Measurements from ENCODE around the gene YAE1. TPM values are rescaled to one million over a fixed set of nuclear protein-coding genes. Genes with fewer than 3 reads are reported as not detected.

YAE1 gene, protein sequence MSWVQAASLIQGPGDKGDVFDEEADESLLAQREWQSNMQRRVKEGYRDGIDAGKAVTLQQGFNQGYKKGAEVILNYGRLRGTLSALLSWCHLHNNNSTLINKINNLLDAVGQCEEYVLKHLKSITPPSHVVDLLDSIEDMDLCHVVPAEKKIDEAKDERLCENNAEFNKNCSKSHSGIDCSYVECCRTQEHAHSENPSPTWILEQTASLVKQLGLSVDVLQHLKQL
- 16.1 and 26.0 TPM in 2 replicates for total RNA-seq (2014; rRNA removed; shearing (Covaris generic))

GRCh38 chr7:39566023-39566921 lies at the start of gene YAE1:
Gene YAE1 (plus strand): TSS chr7:39566404. CDS start chr7:39566419, 15 bp downstream.
- H3K4me3 ChIP-seq (ENCODE audit: insufficient read depth, low read depth, low read length), result peak within 1 kb of the TSS; percentile 85
- no peaks in the 10 kb centered on the region for H3K27me3 ChIP-seq (ENCODE audit: control insufficient read depth, insufficient read depth, low read length)
- peak; percentile 92 for DNase-seq
- H3K36me3 ChIP-seq (replicated peaks; ENCODE audit: control insufficient read depth, insufficient read depth, low read length), result no peaks in the 10 kb centered on the region; the same call in 1 of the 2 replicates

GRCh38 chr7:39516498-39516897 lies 49.7 kb upstream of the YAE1 start:
- Histone ChIP-seq H3K36me3 (replicated peaks; ENCODE audit: control insufficient read depth, insufficient read depth, low read length) (no peaks in the 10 kb centered on the region), H3K4me3 (ENCODE audit: insufficient read depth, low read depth, low read length) (no peak overlapping the region), H3K27me3 (ENCODE audit: control insufficient read depth, insufficient read depth, low read length) (no peaks in the 10 kb centered on the region)
- DNase-seq, result no peak

DNA sequence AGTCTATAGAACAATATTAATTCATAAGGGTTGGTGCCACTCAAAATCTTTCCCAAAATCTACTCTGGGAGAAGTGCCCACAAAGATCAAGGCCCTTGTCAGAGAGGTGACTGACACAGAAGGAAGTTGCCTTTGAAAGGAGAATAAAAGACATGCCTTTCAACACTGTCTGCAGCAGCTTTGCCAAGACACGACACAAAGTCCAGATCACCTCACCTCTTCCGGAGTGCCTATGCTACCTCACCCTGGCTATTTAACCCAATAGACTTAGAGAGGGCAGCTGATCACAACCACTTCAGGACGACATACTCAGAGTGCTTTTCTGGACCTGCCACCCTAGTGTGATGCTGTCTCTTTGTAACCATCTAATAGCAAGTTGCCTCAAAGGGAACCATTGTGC lies 49.0 kb upstream of the YAE1 start:
- Histone ChIP-seq H3K4me3 (ENCODE audit: insufficient read depth, low read depth, low read length) (no peak overlapping the region), H3K36me3 (replicated peaks; ENCODE audit: control insufficient read depth, insufficient read depth, low read length) (no peaks in the 10 kb centered on the region), H3K27me3 (ENCODE audit: control insufficient read depth, insufficient read depth, low read length) (no peaks in the 10 kb centered on the region)
- DNase-seq, result no peak

- no peaks in the 10 kb centered on the region for H3K27me3 ChIP-seq (ENCODE audit: control insufficient read depth, insufficient read depth, low read length)
- no peaks in the 10 kb centered on the region for H3K36me3 ChIP-seq (replicated peaks; ENCODE audit: control insufficient read depth, insufficient read depth, low read length)
- no peak overlapping the region for H3K4me3 ChIP-seq (ENCODE audit: insufficient read depth, low read depth, low read length)
- DNase-seq, result no peak
Measured at GRCh38 chr7:39525926-39526325, 40.3 kb upstream of the YAE1 start.

- no peak overlapping the region for H3K4me3 ChIP-seq (ENCODE audit: insufficient read depth, low read depth, low read length)
- no peaks in the 10 kb centered on the region for H3K36me3 ChIP-seq (replicated peaks; ENCODE audit: control insufficient read depth, insufficient read depth, low read length)
- no peak for DNase-seq
- H3K27me3 ChIP-seq (ENCODE audit: control insufficient read depth, insufficient read depth, low read length), result no peaks in the 10 kb centered on the region
Measured at GRCh38 chr7:39526666-39527065, 39.5 kb upstream of the YAE1 start.

DNA sequence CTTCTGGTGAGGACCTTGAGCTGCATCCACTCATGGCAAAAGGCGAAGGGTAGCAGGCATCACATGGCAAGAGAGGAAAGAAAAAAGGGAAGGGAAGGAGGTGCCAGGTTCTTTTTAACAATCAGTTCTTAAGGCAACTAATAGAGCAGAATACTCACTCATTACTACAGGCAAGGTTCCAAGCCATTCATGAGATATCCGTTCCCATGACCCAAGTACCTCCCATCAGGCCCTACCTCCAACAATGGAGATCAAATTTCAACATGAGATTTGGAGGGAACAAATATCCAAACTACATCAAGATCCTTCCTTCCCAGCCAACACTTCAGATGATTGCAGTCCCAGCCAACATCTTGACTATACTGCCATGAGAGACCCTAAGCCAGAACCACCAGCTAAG lies 38.9 kb upstream of the YAE1 start:
- no peak for DNase-seq
- Histone ChIP-seq H3K36me3 (replicated peaks; ENCODE audit: control insufficient read depth, insufficient read depth, low read length) (no peaks in the 10 kb centered on the region), H3K4me3 (ENCODE audit: insufficient read depth, low read depth, low read length) (no peak overlapping the region), H3K27me3 (ENCODE audit: control insufficient read depth, insufficient read depth, low read length) (no peaks in the 10 kb centered on the region)

- Histone ChIP-seq H3K36me3 (replicated peaks; ENCODE audit: control insufficient read depth, insufficient read depth, low read length) (no peaks in the 10 kb centered on the region), H3K4me3 (ENCODE audit: insufficient read depth, low read depth, low read length) (no peak overlapping the region), H3K27me3 (ENCODE audit: control insufficient read depth, insufficient read depth, low read length) (no peaks in the 10 kb centered on the region)
- DNase-seq, result no peak
Measured at GRCh38 chr7:39527951-39528350, 38.3 kb upstream of the YAE1 start.

DNA sequence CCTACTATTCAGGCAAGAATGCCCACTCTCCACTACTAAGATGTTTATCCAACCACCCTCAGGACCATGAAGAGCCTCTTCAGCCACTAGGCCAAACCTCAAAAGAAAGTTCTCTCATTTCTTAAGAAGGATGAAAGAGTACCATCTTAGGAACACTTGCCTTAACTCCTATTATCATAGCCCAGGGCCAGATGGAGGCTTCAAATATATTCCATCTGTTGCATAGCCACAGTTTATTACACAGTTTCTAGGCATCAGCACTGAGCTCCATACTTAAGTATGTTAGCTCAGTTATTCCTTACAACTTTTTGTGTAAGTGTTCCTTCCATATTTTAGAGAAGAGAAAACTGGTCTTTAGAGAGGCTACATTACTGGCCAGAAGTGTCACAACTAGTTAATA lies 37.4 kb upstream of the YAE1 start:
- no peak overlapping the region for H3K4me3 ChIP-seq (ENCODE audit: insufficient read depth, low read depth, low read length)
- H3K36me3 ChIP-seq (replicated peaks; ENCODE audit: control insufficient read depth, insufficient read depth, low read length), result no peaks in the 10 kb centered on the region
- no peak for DNase-seq
- no peaks in the 10 kb centered on the region for H3K27me3 ChIP-seq (ENCODE audit: control insufficient read depth, insufficient read depth, low read length)

DNA sequence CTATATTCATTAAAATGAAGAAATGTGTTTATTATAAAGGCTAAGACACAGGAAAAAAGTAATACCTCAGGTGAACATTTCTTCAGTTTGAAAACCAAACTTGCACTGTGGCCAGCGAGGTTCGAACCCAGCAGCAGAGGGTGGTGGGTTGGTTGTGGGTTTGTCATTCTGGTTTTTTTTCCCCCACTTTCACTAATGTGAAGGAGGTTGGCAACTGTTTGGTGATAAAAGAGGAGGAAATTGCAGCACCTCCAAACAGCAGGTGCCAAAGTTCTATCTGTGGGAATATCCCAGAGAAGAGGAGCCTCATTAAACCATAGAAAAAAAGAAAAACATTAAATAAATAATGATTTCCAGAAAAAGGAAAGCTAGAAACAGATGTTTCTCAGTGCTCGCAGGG lies 36.6 kb upstream of the YAE1 start:
- H3K27me3 ChIP-seq (ENCODE audit: control insufficient read depth, insufficient read depth, low read length), result no peaks in the 10 kb centered on the region
- H3K36me3 ChIP-seq (replicated peaks; ENCODE audit: control insufficient read depth, insufficient read depth, low read length), result no peaks in the 10 kb centered on the region
- no peak for DNase-seq
- no peak overlapping the region for H3K4me3 ChIP-seq (ENCODE audit: insufficient read depth, low read depth, low read length)

- no peak for DNase-seq
- no peaks in the 10 kb centered on the region for H3K36me3 ChIP-seq (replicated peaks; ENCODE audit: control insufficient read depth, insufficient read depth, low read length)
- no peaks in the 10 kb centered on the region for H3K27me3 ChIP-seq (ENCODE audit: control insufficient read depth, insufficient read depth, low read length)
- no peak overlapping the region for H3K4me3 ChIP-seq (ENCODE audit: insufficient read depth, low read depth, low read length)
Measured at GRCh38 chr7:39530971-39531370, 35.2 kb upstream of the YAE1 start.

GRCh38 chr7:39531818-39532217 lies 34.4 kb upstream of the YAE1 start:
- Histone ChIP-seq H3K27me3 (ENCODE audit: control insufficient read depth, insufficient read depth, low read length) (no peaks in the 10 kb centered on the region), H3K4me3 (ENCODE audit: insufficient read depth, low read depth, low read length) (no peak overlapping the region), H3K36me3 (replicated peaks; ENCODE audit: control insufficient read depth, insufficient read depth, low read length) (no peaks in the 10 kb centered on the region)
- DNase-seq, result no peak

DNA sequence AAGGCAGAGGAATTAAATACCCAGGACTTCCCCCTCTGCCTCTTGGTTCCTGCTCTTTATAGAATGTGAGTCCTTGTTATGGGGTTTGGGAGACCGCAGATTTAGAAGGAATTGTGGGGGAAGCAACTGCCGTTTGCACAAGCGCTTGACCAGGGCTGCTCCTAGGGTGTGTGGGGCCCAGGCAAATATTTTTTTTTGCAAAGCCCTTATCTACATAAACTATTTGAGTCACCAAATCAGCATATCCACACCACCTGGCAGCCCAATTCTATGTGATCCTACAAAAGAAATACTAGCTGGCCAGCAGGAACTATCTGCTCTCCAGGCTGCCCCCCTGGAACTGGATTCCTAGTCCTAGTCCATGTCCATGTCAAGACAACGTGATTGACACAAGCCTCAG lies 33.4 kb upstream of the YAE1 start:
- H3K27me3 ChIP-seq (ENCODE audit: control insufficient read depth, insufficient read depth, low read length), result no peaks in the 10 kb centered on the region
- no peaks in the 10 kb centered on the region for H3K36me3 ChIP-seq (replicated peaks; ENCODE audit: control insufficient read depth, insufficient read depth, low read length)
- no peak for DNase-seq
- no peak overlapping the region for H3K4me3 ChIP-seq (ENCODE audit: insufficient read depth, low read depth, low read length)

- no peak overlapping the region for H3K4me3 ChIP-seq (ENCODE audit: insufficient read depth, low read depth, low read length)
- H3K27me3 ChIP-seq (ENCODE audit: control insufficient read depth, insufficient read depth, low read length), result no peaks in the 10 kb centered on the region
- no peak for DNase-seq
- no peaks in the 10 kb centered on the region for H3K36me3 ChIP-seq (replicated peaks; ENCODE audit: control insufficient read depth, insufficient read depth, low read length)
Measured at GRCh38 chr7:39534599-39534998, 31.6 kb upstream of the YAE1 start.

GRCh38 chr7:39535064-39535463 lies 31.1 kb upstream of the YAE1 start:
- DNase-seq, result no peak
- Histone ChIP-seq H3K27me3 (ENCODE audit: control insufficient read depth, insufficient read depth, low read length) (no peaks in the 10 kb centered on the region), H3K36me3 (replicated peaks; ENCODE audit: control insufficient read depth, insufficient read depth, low read length) (no peaks in the 10 kb centered on the region), H3K4me3 (ENCODE audit: insufficient read depth, low read depth, low read length) (no peak overlapping the region)

- Histone ChIP-seq H3K4me3 (ENCODE audit: insufficient read depth, low read depth, low read length) (no peak overlapping the region), H3K36me3 (replicated peaks; ENCODE audit: control insufficient read depth, insufficient read depth, low read length) (no peaks in the 10 kb centered on the region), H3K27me3 (ENCODE audit: control insufficient read depth, insufficient read depth, low read length) (no peaks in the 10 kb centered on the region)
- no peak for DNase-seq
Measured at GRCh38 chr7:39535720-39536119, 30.5 kb upstream of the YAE1 start.
